Mesenchymal stem cell (in vitro differentiated cells and primary cell): ENCODE data around the gene BDKRB1.

Experiments used
- DNase-seq: peaks from one replicate; pipeline ENCODE4 v3.0.0-alpha.2; 2013
- H2AFZ ChIP-seq: one replicate; pipeline ENCODE4 v1.6.1; 2013; ENCODE audit warnings: low read depth, mild to moderate bottlenecking, control low read depth, inconsistent platforms, low read length, moderate library complexity
- H2AK5ac ChIP-seq: 2 replicates; pipeline ENCODE4 v1.6.1; 2013; ENCODE audit warnings: low read length, moderate library complexity, mild to moderate bottlenecking, inconsistent platforms; ENCODE audit not compliant: severe bottlenecking
- H2BK120ac ChIP-seq: one replicate; pipeline ENCODE4 v1.6.1; 2013; ENCODE audit warnings: low read depth, mild to moderate bottlenecking, inconsistent platforms, low read length, moderate library complexity
- H2BK12ac ChIP-seq, 2 experiments: one replicate each; pipeline ENCODE4 v1.6.1; 2013; ENCODE audit warnings: inconsistent platforms in 2 of 2, low read length in 2 of 2, mild to moderate bottlenecking in 2 of 2, moderate library complexity in 2 of 2, control low read depth in 1 of 2
- H2BK15ac ChIP-seq: one replicate; pipeline ENCODE4 v1.6.1; 2013; ENCODE audit warnings: mild to moderate bottlenecking, low read depth, inconsistent platforms; ENCODE audit not compliant: poor library complexity, severe bottlenecking
- H2BK5ac ChIP-seq: 2 replicates; pipeline ENCODE4 v1.6.1; 2013; ENCODE audit warnings: low read depth, mild to moderate bottlenecking, low read length, control low read depth, inconsistent platforms; ENCODE audit not compliant: poor library complexity, severe bottlenecking
- H3K14ac ChIP-seq, 2 experiments: one replicate each; pipeline ENCODE4 v1.6.1; 2013; ENCODE audit warnings: inconsistent platforms in 2 of 2, low read length in 2 of 2, control low read depth in 1 of 2, mild to moderate bottlenecking in 1 of 2, moderate library complexity in 1 of 2
- H3K18ac ChIP-seq, 2 experiments: one replicate each; pipeline ENCODE4 v1.6.1; 2013; ENCODE audit warnings: inconsistent platforms in 2 of 2, low read length in 2 of 2, control low read depth in 1 of 2, low read depth in 1 of 2, mild to moderate bottlenecking in 1 of 2
- H3K23ac ChIP-seq, 2 experiments: one replicate each; pipeline ENCODE4 v1.6.1; 2013; ENCODE audit warnings: inconsistent platforms in 2 of 2, low read length in 2 of 2, mild to moderate bottlenecking in 2 of 2, moderate library complexity in 2 of 2, control low read depth in 1 of 2
- H3K27ac ChIP-seq: 2 replicates; pipeline ENCODE4 v1.5.1; 2013; ENCODE audit warnings: mild to moderate bottlenecking, moderate library complexity, low read length, control low read depth, inconsistent platforms; ENCODE audit not compliant: poor library complexity, severe bottlenecking
- H3K27me3 ChIP-seq, 2 experiments: 2 replicates each; pipeline versions ENCODE4 v1.6.1 to v1.7.0; 2013; ENCODE audit warnings: low read length in 2 of 2, mild to moderate bottlenecking in 2 of 2, moderate library complexity in 2 of 2, control low read depth in 1 of 2, inconsistent platforms in 1 of 2; ENCODE audit not compliant: control insufficient read depth in 1 of 2, insufficient read depth in 1 of 2
- H3K36me3 ChIP-seq, 2 experiments: 2 replicates each; pipeline versions ENCODE4 v1.6.1 to v1.7.0; 2013; ENCODE audit warnings: low read length in 2 of 2, control low read depth in 1 of 2, inconsistent platforms in 1 of 2, low read depth in 1 of 2, mild to moderate bottlenecking in 1 of 2; ENCODE audit not compliant: insufficient read depth in 2 of 2, control insufficient read depth in 1 of 2
- H3K4ac ChIP-seq, 2 experiments: one replicate each; pipeline ENCODE4 v1.6.1; 2013; ENCODE audit warnings: inconsistent platforms in 2 of 2, low read length in 2 of 2, mild to moderate bottlenecking in 2 of 2, moderate library complexity in 2 of 2, control low read depth in 1 of 2, low read depth in 1 of 2
- H3K4me1 ChIP-seq: 2 replicates; pipeline ENCODE4 v1.6.1; 2013; ENCODE audit warnings: low read depth, low read length, control low read depth; ENCODE audit not compliant: control insufficient read depth, insufficient read depth
- H3K4me2 ChIP-seq: 2 replicates; pipeline ENCODE4 v1.6.1; 2013; ENCODE audit warnings: low read length, mild to moderate bottlenecking, inconsistent platforms; ENCODE audit not compliant: poor library complexity, severe bottlenecking
- H3K4me3 ChIP-seq, 2 experiments: 2 replicates each; pipeline versions ENCODE4 v1.5.1 to v1.7.0; 2013; ENCODE audit warnings: low read length in 2 of 2, mild to moderate bottlenecking in 2 of 2, control low read depth in 1 of 2, low read depth in 1 of 2; ENCODE audit not compliant: insufficient read depth in 1 of 2
- H3K79me1 ChIP-seq: replicated peaks from 2 replicates; pipeline ENCODE4 v1.6.1; 2013; ENCODE audit warnings: mild to moderate bottlenecking, control low read depth, low read length, inconsistent platforms; ENCODE audit not compliant: poor library complexity, severe bottlenecking
- H3K9ac ChIP-seq: 2 replicates; pipeline ENCODE4 v1.7.0; 2013; ENCODE audit warnings: mild to moderate bottlenecking, low read length, moderate library complexity
- H3K9me3 ChIP-seq: 2 replicates; pipeline ENCODE4 v1.7.0; 2013; ENCODE audit warnings: mild to moderate bottlenecking, low read length; ENCODE audit not compliant: control insufficient read depth
- H4K8ac ChIP-seq: one replicate; pipeline ENCODE4 v1.6.1; 2013; ENCODE audit warnings: inconsistent platforms, mild to moderate bottlenecking, low read length, moderate library complexity
- H4K91ac ChIP-seq: one replicate; pipeline ENCODE4 v1.6.1; 2013; ENCODE audit warnings: mild to moderate bottlenecking, low read length, inconsistent platforms
- WGBS: methylation state at CpG from one replicate; pipeline ENCODE4 v1.1.7; 2013; ENCODE audit warnings: mixed read lengths; 5-methylcytosine and 5-hydroxymethylcytosine counted together

The BDKRB1 gene

GRCh38 chr14:96238676-96239265, 17.2 kb upstream of the BDKRB1 start:
- H3K36me3 ChIP-seq, result peaks cover 59 to 90% of the 10 kb centered on the region in 2 experiments
- no peak overlapping the region for H3K4me2 ChIP-seq
- H3K23ac ChIP-seq, result no peak overlapping the region
- H3K9me3 ChIP-seq, result no peaks in the 10 kb centered on the region
- no peaks in the 10 kb centered on the region for H3K27me3 ChIP-seq
- H2BK120ac ChIP-seq, result no peak overlapping the region
- 66% methylated on average over 7 of the region's 7 CpGs for WGBS
- peaks cover 22% of the 10 kb centered on the region for H3K4me1 ChIP-seq
- no peak overlapping the region for H3K9ac ChIP-seq
- no peak overlapping the region for H3K14ac ChIP-seq
- H3K18ac ChIP-seq, result peak overlapping the region in 1 of 2 experiments; percentile 22
- peaks cover 25% of the 10 kb centered on the region for H3K79me1 ChIP-seq
- no peak overlapping the region for H2BK5ac ChIP-seq
- no peak overlapping the region for H2AK5ac ChIP-seq
- no peak overlapping the region for H4K8ac ChIP-seq
- no peak overlapping the region for H2BK12ac ChIP-seq
- H4K91ac ChIP-seq, result no peak overlapping the region
- no peak overlapping the region for H3K4ac ChIP-seq
- no peak overlapping the region for H2AFZ ChIP-seq
- H3K27ac ChIP-seq, result no peak overlapping the region
- H3K4me3 ChIP-seq, result no peak overlapping the region
- H2BK15ac ChIP-seq, result no peak overlapping the region
- peak; percentile 54 for DNase-seq

- H2AFZ ChIP-seq, result no peak overlapping the region
- no peak overlapping the region for H2BK15ac ChIP-seq
- no peaks in the 10 kb centered on the region for H3K27me3 ChIP-seq
- H3K4me2 ChIP-seq, result no peak overlapping the region
- H3K36me3 ChIP-seq, result peaks cover 60 to 95% of the 10 kb centered on the region in 2 experiments
- no peak overlapping the region for H2BK12ac ChIP-seq
- H3K4ac ChIP-seq, result no peak overlapping the region
- H2BK120ac ChIP-seq, result no peak overlapping the region
- DNase-seq, result no peak
- no peak overlapping the region for H4K91ac ChIP-seq
- no peak overlapping the region for H3K18ac ChIP-seq
- WGBS, result 77% methylated on average over 9 of the region's 9 CpGs
- H3K14ac ChIP-seq, result no peak overlapping the region
- H2AK5ac ChIP-seq, result no peak overlapping the region
- no peak overlapping the region for H3K27ac ChIP-seq
- no peaks in the 10 kb centered on the region for H3K9me3 ChIP-seq
- H4K8ac ChIP-seq, result no peak overlapping the region
- H3K9ac ChIP-seq, result no peak overlapping the region
- H3K4me1 ChIP-seq, result peaks cover 13% of the 10 kb centered on the region
- no peak overlapping the region for H2BK5ac ChIP-seq
- H3K4me3 ChIP-seq, result no peak overlapping the region
- H3K79me1 ChIP-seq, result peaks cover 26% of the 10 kb centered on the region
- H3K23ac ChIP-seq, result no peak overlapping the region
These were observed 16.3 kb upstream of the BDKRB1 start for GRCh38 chr14:96239711-96240141.

GRCh38 chr14:96240641-96241040, 15.4 kb upstream of the BDKRB1 start:
- Histone ChIP-seq H2AFZ (no peak overlapping the region), H2BK12ac (no peak overlapping the region), H3K27me3 (no peaks in the 10 kb centered on the region), H3K14ac (no peak overlapping the region), H3K9ac (no peak overlapping the region), H3K4me3 (no peak overlapping the region), H3K4ac (no peak overlapping the region), H2BK120ac (no peak overlapping the region), H2BK5ac (no peak overlapping the region), H3K18ac (no peak overlapping the region), H4K91ac (no peak overlapping the region), H3K27ac (no peak overlapping the region), H3K36me3 (peaks cover 60 to 100% of the 10 kb centered on the region in 2 experiments), H3K79me1 (peaks cover 23% of the 10 kb centered on the region), H3K23ac (no peak overlapping the region), H4K8ac (no peak overlapping the region), H3K4me1 (peaks cover 10% of the 10 kb centered on the region), H3K4me2 (no peak overlapping the region), H3K9me3 (no peaks in the 10 kb centered on the region), H2BK15ac (no peak overlapping the region), H2AK5ac (no peak overlapping the region)
- 96% methylated on average over 18 of the region's 18 CpGs for WGBS
- DNase-seq, result no peak

- no peak overlapping the region for H4K8ac ChIP-seq
- WGBS, result 88% methylated on average over 6 of the region's 10 CpGs
These were observed 13.9 kb upstream of the BDKRB1 start for GRCh38 chr14:96242126-96242525.

More at GRCh38 chr14:96242126-96242525, 13.9 kb upstream of the BDKRB1 start:
- Histone ChIP-seq H3K4me2 (no peak overlapping the region), H3K4ac (no peak overlapping the region), H3K18ac (no peak overlapping the region), H3K27ac (no peak overlapping the region), H3K4me3 (no peak overlapping the region), H3K4me1 (peaks cover 15% of the 10 kb centered on the region), H3K9ac (no peak overlapping the region), H3K36me3 (peaks cover 59 to 93% of the 10 kb centered on the region in 2 experiments), H3K27me3 (no peaks in the 10 kb centered on the region), H2AFZ (no peak overlapping the region), H4K91ac (no peak overlapping the region), H3K9me3 (no peaks in the 10 kb centered on the region), H3K23ac (no peak overlapping the region), H3K14ac (no peak overlapping the region), H2BK15ac (no peak overlapping the region), H2BK12ac (no peak overlapping the region), H2BK5ac (no peak overlapping the region), H2BK120ac (no peak overlapping the region), H2AK5ac (no peak overlapping the region), H3K79me1 (peaks cover 17% of the 10 kb centered on the region)
- no peak for DNase-seq
